GM18951 (cell line): ENCODE results near the gene TNRC6A.
"Not testable (repeated sequence)": the region's sequence is repeated elsewhere in the genome, so short reads cannot be mapped to it uniquely, and the experiment has no call there.

Experiments used
- POLR2A ChIP-seq: IDR thresholded peaks from 4 replicates; pipeline ENCODE4 v1.6.1; 2011; ENCODE audit warnings: mild to moderate bottlenecking; ENCODE audit not compliant: insufficient read length, insufficient read depth; ENCODE audit errors: extremely low read depth
- in situ Hi-C: fragments of 300-500 bp; cut with MboI; formaldehyde crosslinking; loops from one replicate; pipeline ENCODE4 v1.12.0; 2022; ENCODE audit warnings: low sequenced_read_pairs, mixed read lengths, inconsistent platforms; ENCODE audit not compliant: unreplicated experiment

TNRC6A gene

DNA sequence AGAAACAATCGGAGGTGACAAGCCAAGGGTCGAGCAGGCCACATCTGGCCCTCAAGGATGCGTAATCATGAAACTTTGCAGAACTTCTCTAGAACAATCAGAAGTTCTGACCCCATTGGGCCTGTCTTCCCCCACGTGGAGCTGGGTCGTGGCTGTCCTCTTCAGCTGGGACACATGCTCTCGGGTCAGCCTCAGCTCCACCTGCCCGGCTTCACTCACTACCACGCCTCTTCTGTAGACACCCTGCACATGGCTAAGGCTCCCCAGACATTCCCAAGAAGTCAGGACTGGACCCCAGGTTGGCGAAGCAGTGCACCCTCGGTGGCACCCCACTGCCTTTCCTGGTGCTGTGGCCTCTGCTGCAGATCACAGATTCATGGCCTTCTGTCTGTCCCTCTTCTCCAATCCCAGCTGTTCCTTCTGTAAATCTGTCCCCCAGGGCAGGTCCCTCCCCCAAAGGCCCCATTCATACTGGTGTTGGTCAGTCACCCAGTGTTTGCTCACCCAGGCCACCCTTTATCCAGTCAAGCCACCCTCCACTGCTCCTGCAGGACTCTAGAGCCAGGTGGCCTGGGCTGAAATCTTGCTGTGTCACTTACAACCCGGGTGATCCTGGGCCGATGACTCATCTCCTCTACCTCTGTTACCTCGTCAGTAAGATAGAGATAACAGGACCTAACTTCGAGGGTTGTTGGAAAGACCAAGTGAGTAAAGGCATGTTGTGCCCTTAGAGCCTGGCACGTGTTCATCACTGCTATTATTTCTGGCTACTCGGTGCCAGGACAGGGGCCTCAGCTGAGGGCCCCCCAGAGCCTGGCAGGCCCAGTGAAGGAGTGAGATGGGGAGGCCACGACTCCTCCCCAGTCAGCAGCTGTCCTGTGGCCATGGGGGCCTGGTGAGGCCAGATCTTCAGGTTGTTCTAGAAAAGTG lies 114.9 kb downstream of the TNRC6A start:
- no peak for TF ChIP-seq POLR2A
- in situ Hi-C loops = no loop called here

GRCh38 chr16:24845031-24845365 lies 115.5 kb downstream of the TNRC6A start:
- in situ Hi-C loops = not testable (repeated sequence)

DNA sequence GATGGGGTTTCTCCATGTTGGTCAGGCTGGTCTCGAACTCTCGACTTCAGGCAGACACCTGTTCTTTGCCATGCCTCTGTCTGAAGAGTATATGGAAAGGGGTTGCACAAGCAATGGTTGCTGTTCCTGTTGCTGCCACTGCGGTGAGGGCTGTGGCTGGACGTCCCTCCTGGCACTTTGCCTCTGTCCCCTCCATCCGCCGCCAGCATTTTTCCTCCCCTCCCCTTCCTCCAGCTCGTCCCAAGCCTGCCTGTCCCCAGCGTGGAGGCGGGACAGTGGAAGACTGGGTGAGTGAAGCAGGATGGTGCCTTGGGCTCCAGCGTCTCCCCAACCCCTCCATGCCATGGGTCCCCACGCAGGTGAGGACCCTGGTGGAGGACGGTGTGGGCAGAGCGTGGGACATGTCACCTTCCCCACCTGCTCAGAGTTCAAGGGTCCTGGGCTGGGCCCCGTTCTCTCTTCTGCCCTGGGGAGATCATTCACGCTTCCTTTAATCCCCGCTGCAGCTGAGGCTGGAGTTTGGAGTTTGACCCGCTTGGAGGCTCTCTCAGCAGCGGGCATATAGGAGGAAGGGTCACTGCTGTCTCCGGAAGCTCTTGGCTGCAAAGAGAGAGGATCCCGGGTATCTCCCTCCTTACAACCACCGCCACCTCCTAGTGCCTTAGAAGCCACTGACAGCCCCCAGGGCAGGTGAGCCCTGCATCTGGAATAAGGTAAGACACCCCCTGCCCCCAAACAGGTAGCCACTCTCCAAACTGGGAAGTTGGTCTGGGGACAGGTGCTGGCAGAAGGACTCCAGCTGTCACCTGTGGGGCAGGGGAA lies 116.5 kb downstream of the TNRC6A start, which contains the start of gene SLC5A11:
TSS of gene SLC5A11 (plus strand) at position 238 of the 822 bp plus-strand sequence. CDS start 12,681 bp downstream, outside the sequence.
- in situ Hi-C loops = no loop called here
- no peak for TF ChIP-seq POLR2A

GRCh38 chr16:24846548-24847357 lies 117.3 kb downstream of the TNRC6A start:
- TF ChIP-seq POLR2A = no peak
- in situ Hi-C loops = no loop called here

- in situ Hi-C loops = no loop called here
- TF ChIP-seq POLR2A = no peak
Observed at GRCh38 chr16:24847358-24847664, 117.9 kb downstream of the TNRC6A start.

- no peak for TF ChIP-seq POLR2A
- in situ Hi-C loops = no loop called here
Observed at GRCh38 chr16:24848065-24848464, 118.6 kb downstream of the TNRC6A start.

DNA sequence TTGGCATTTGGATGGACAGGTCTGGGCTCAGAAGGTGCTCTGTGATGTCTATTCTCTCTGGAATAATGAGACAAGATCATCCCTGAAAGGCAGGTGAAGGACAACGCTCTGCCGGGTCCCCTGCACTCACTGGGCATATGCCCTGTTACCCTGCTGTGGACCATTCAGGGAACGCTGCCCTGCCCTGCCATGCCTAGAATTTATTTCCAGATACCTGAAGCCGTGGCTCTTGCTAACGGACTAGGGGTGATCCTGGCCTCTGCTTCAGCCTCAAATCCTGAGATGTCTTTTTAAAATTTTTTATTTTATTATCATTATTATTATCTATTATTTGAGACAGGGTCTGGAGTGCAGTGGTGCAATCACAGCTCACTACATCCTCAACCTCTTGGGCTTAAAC lies 120.2 kb downstream of the TNRC6A start:
- in situ Hi-C loops = no loop called here
- no peak for TF ChIP-seq POLR2A

GRCh38 chr16:24850289-24850938 lies 121.0 kb downstream of the TNRC6A start:
- in situ Hi-C loops = no loop called here
- no peak for TF ChIP-seq POLR2A

DNA sequence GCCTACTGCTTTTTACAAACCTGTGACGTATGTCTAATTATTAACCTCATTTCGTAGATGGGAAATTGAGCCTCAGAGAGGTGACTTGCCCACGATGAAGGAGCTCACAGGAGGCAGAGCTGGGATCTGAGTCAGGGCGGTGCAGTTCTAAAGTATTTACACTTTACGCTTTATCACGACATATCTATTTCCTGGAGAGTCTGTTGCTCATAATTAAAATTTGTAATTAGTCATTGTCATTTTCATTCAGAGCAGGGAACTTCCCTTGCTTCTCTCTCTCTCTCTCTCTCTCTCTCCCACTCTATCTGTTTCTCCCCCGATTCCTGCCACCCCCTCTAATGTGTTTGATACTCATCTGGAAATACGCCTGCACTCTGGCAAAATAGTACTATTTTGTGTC lies 122.2 kb downstream of the TNRC6A start:
- no peak for TF ChIP-seq POLR2A
- in situ Hi-C loops = no loop called here

GRCh38 chr16:24852281-24852721 lies 122.8 kb downstream of the TNRC6A start:
- in situ Hi-C loops = no loop called here
- TF ChIP-seq POLR2A = no peak

DNA sequence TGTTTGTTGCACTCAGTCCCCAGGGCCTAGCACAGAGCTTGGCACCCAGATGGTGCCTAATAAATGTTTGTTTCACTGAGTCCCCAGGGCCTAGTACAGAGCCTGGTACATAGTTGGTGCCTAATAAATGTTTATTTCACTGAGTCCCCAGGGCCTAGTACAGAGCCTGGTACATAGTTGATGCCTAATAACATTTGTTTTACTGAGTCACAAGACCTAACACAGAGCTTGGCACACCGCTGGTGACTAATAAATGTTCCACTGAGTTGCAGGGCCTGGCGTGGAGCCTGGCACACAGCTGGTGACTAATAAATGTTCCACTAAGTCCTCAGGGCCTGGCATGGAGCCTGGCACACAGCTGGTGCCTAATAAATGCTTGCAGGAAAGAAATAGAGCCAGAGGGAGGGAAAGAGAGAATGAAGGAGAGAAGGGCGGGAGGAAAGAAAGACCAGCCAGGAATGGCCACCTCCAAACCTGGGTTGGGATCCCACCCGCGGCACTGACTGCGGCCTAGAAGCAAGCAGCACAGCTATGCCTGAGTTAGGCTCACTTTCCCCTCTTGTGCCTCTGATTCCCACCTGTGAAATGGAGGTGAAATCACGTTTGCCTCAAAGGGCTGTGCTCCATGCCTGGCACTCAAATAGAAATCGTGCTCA lies 123.8 kb downstream of the TNRC6A start:
- in situ Hi-C loops = no loop called here
- TF ChIP-seq POLR2A = no peak

DNA sequence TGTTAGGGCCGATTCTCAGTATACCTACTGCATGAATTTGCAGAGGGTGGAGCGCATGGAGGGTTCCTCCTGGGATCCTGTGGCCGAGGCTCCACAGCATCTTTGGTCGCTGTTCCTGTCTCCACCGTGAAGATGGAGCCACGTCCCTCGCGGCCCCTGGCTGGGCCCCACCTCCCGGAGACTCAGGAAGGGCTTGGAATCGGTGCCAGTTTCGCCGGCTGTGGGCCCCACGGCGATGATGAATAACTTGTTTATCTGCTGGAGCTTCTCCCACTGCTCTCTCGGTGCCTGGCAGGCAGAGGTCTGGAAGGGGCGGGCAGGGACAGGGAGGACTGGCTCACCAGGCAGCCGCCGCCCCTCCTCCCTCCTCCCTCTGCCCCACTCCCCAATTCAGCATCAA lies 124.4 kb downstream of the TNRC6A start:
- in situ Hi-C loops = no loop called here

More for the DNA sequence above, 124.4 kb downstream of the TNRC6A start:
- no peak for TF ChIP-seq POLR2A
